ENCODE data around the gene ENG.

The ENG gene

GRCh38 chr9:127770905-127771569 is 83.4 kb downstream of the ENG start:
- H3K27ac ChIP-seq: no peak overlapping the region
- TF ChIP-seq CTCF (IDR thresholded peaks at IDR 0.05) (no peak), ZFX (IDR thresholded peaks at IDR 0.05; ENCODE audit: borderline replicate concordance) (no peak)

GRCh38 chr9:127770583-127770904 is 83.9 kb downstream of the ENG start:
- no peak overlapping the region for H3K27ac ChIP-seq
- no peak for TF ChIP-seq CTCF (IDR thresholded peaks at IDR 0.05)
- TF ChIP-seq ZFX (IDR thresholded peaks at IDR 0.05; ENCODE audit: borderline replicate concordance): no peak

GRCh38 chr9:127769929-127770582 is 84.4 kb downstream of the ENG start:
- no peak for TF ChIP-seq CTCF (IDR thresholded peaks at IDR 0.05)
- TF ChIP-seq ZFX (IDR thresholded peaks at IDR 0.05; ENCODE audit: borderline replicate concordance): no peak
- H3K27ac ChIP-seq: no peak overlapping the region

GRCh38 chr9:127769101-127769500 is 85.4 kb downstream of the ENG start:
- TF ChIP-seq ZFX (IDR thresholded peaks at IDR 0.05; ENCODE audit: borderline replicate concordance) (no peak), CTCF (IDR thresholded peaks at IDR 0.05) (no peak)
- no peak overlapping the region for H3K27ac ChIP-seq

GRCh38 chr9:127768698-127769097 is 85.8 kb downstream of the ENG start:
- TF ChIP-seq CTCF (IDR thresholded peaks at IDR 0.05): no peak
- TF ChIP-seq ZFX (IDR thresholded peaks at IDR 0.05; ENCODE audit: borderline replicate concordance): no peak
- no peak overlapping the region for H3K27ac ChIP-seq

- no peak overlapping the region for H3K27ac ChIP-seq
- no peak for TF ChIP-seq ZFX (IDR thresholded peaks at IDR 0.05; ENCODE audit: borderline replicate concordance)
- no peak for TF ChIP-seq CTCF (IDR thresholded peaks at IDR 0.05)
Observed at GRCh38 chr9:127767909-127768331, 86.5 kb downstream of the ENG start.

- TF ChIP-seq CTCF (IDR thresholded peaks at IDR 0.05) (no peak), ZFX (IDR thresholded peaks at IDR 0.05; ENCODE audit: borderline replicate concordance) (no peak)
- H3K27ac ChIP-seq: no peak overlapping the region
Observed at GRCh38 chr9:127767410-127767809, 87.0 kb downstream of the ENG start.
